Right atrium auricular region (tissue), 2 donors: ENCODE measurements around the gene BMP7. TPM values are rescaled to one million over a fixed set of nuclear protein-coding genes. Genes with fewer than 3 reads are reported as not detected.
A peak's percentile ranks its signal among the peaks of the same experiment; 100 is the strongest.

Experiments used
- DNase-seq: peaks from one replicate; pipeline ENCODE4 v3.0.0-alpha.2; 2019; ENCODE audit warnings: low spot score
- H3K27ac ChIP-seq, 2 donors: fragments of 200-600 bp; sonication (generic); 1 replicate in 1 of 2; 2 replicates in 1 of 2; pipeline ENCODE4 v1.5.1; 2016 to 2019
- H3K27me3 ChIP-seq, 2 donors: fragments of 200-600 bp; sonication (generic); one replicate each; pipeline versions ENCODE4 v1.5.1 to v1.6.0; 2017 to 2019
- H3K36me3 ChIP-seq: fragments of 200-600 bp; sonication (generic); one replicate; pipeline ENCODE4 v1.5.1; 2016
- H3K4me1 ChIP-seq, 2 donors: fragments of 200-600 bp; sonication (generic); one replicate each; pipeline versions ENCODE4 v1.5.1 to v1.6.0; 2017 to 2019
- H3K4me3 ChIP-seq, 2 donors: fragments of 200-600 bp; sonication (generic); 1 replicate in 1 of 2; 2 replicates in 1 of 2; pipeline ENCODE4 v1.5.1; 2017 to 2019; ENCODE audit warnings: mild to moderate bottlenecking in 1 of 2, moderate library complexity in 1 of 2
- H3K9me3 ChIP-seq, 2 donors: fragments of 200-600 bp; sonication (generic); one replicate each; pipeline ENCODE4 v1.5.1; 2019
- CTCF ChIP-seq, 2 donors: fragments of 200-600 bp; sonication (generic); IDR thresholded peaks; one replicate each; pipeline ENCODE4 v1.5.1; 2019; ENCODE audit warnings: antibody characterized with exemption in 2 of 2
- total RNA-seq, 2 donors: library from RNA; depleted of rRNA; stranded (reverse); fragments of >200 nt; gene quantifications; one replicate each; pipeline ENCODE4 v1.1.0, GENCODE V29; 2016

The BMP7 gene
- total RNA-seq, 2 donors from 2014 or later = 15.1 to 23.0 TPM

- H3K27me3 ChIP-seq = no peaks in the 10 kb centered on the region
- H3K36me3 ChIP-seq = no peaks in the 10 kb centered on the region
These were observed 35.3 kb downstream of the BMP7 start for GRCh38 chr20:57231161-57231560.

GRCh38 chr20:57230247-57230646 is 36.2 kb downstream of the BMP7 start:
- TF ChIP-seq CTCF (IDR thresholded peaks at IDR 0.05) = no peak
- H3K36me3 ChIP-seq = no peaks in the 10 kb centered on the region
- no peaks in the 10 kb centered on the region for H3K27me3 ChIP-seq
- H3K27ac ChIP-seq = no peak overlapping the region
- no peak overlapping the region for H3K4me3 ChIP-seq
- no peaks in the 10 kb centered on the region for H3K4me1 ChIP-seq
- H3K9me3 ChIP-seq = no peaks in the 10 kb centered on the region
- no peak for DNase-seq

More at GRCh38 chr20:57231161-57231560, 35.3 kb downstream of the BMP7 start:
- Histone ChIP-seq H3K27ac (no peak overlapping the region), H3K4me1 (no peaks in the 10 kb centered on the region), H3K9me3 (no peaks in the 10 kb centered on the region), H3K4me3 (no peak overlapping the region)
- no peak for TF ChIP-seq CTCF (IDR thresholded peaks at IDR 0.05)
- DNase-seq = no peak

- H3K27me3 ChIP-seq = no peaks in the 10 kb centered on the region
- no peak overlapping the region for H3K27ac ChIP-seq
- DNase-seq = no peak
- H3K4me1 ChIP-seq = peaks cover 0 to 4% of the 10 kb centered on the region in 2 donors
- no peak for TF ChIP-seq CTCF (IDR thresholded peaks at IDR 0.05)
- no peaks in the 10 kb centered on the region for H3K9me3 ChIP-seq
- no peak overlapping the region for H3K4me3 ChIP-seq
- no peaks in the 10 kb centered on the region for H3K36me3 ChIP-seq
These were observed 37.0 kb downstream of the BMP7 start for GRCh38 chr20:57229490-57229889.

GRCh38 chr20:57225830-57226229 is 40.6 kb downstream of the BMP7 start:
- H3K27me3 ChIP-seq = no peaks in the 10 kb centered on the region
- peaks cover 0 to 14% of the 10 kb centered on the region in 2 donors for H3K4me1 ChIP-seq
- no peak for TF ChIP-seq CTCF (IDR thresholded peaks at IDR 0.05)
- no peak overlapping the region for H3K4me3 ChIP-seq
- H3K9me3 ChIP-seq = no peaks in the 10 kb centered on the region
- H3K36me3 ChIP-seq = no peaks in the 10 kb centered on the region
- no peak for DNase-seq
- H3K27ac ChIP-seq = no peak overlapping the region

- no peak for DNase-seq
- TF ChIP-seq CTCF (IDR thresholded peaks at IDR 0.05) = no peak
- H3K4me1 ChIP-seq = peaks cover 0 to 14% of the 10 kb centered on the region in 2 donors
- no peak overlapping the region for H3K4me3 ChIP-seq
- no peaks in the 10 kb centered on the region for H3K36me3 ChIP-seq
- no peak overlapping the region for H3K27ac ChIP-seq
- H3K9me3 ChIP-seq = no peaks in the 10 kb centered on the region
- H3K27me3 ChIP-seq = no peaks in the 10 kb centered on the region
These were observed 41.2 kb downstream of the BMP7 start for GRCh38 chr20:57225197-57225733.

GRCh38 chr20:57224641-57225138 is 41.8 kb downstream of the BMP7 start:
- no peak for TF ChIP-seq CTCF (IDR thresholded peaks at IDR 0.05)
- Histone ChIP-seq H3K36me3 (no peaks in the 10 kb centered on the region), H3K27me3 (no peaks in the 10 kb centered on the region), H3K4me3 (no peak overlapping the region), H3K4me1 (peaks cover 0 to 14% of the 10 kb centered on the region in 2 donors), H3K27ac (peak overlapping the region in 1 of 2 donors; percentile 34), H3K9me3 (no peaks in the 10 kb centered on the region)
- DNase-seq = no peak
